VCaP (cell line): ENCODE results near the gene CST2.

Experiments used
- H3K27ac ChIP-seq: fragments of 450-650 bp; 2 replicates; pipeline ENCODE4 v1.5.1; 2017
- CTCF ChIP-seq: fragments of 450-650 bp; conservative IDR thresholded peaks from 2 replicates; pipeline ENCODE4 v1.5.1; 2017; ENCODE audit warnings: mild to moderate bottlenecking, moderate library complexity

The CST2 gene

GRCh38 chr20:23774081-23774480, 52.4 kb downstream of the CST2 start:
- H3K27ac ChIP-seq = no peak overlapping the region
- TF ChIP-seq CTCF = no peak
